ENCODE data around the gene TOP3B.

The TOP3B gene

GRCh38 chr22:22020425-22020852 is 37.9 kb upstream of the TOP3B start:
- DNase-seq (ENCODE audit: low read depth) = no peak
- TF ChIP-seq CTCF (IDR thresholded peaks at IDR 0.05; ENCODE audit: insufficient read depth, low read depth, low read length, missing control alignments) = no peak
- H3K4me3 ChIP-seq (ENCODE audit: low read depth, low read length) = no peak overlapping the region

- no peak for DNase-seq (ENCODE audit: low read depth)
- no peak overlapping the region for H3K4me3 ChIP-seq (ENCODE audit: low read depth, low read length)
- no peak for TF ChIP-seq CTCF (IDR thresholded peaks at IDR 0.05; ENCODE audit: insufficient read depth, low read depth, low read length, missing control alignments)
Observed at GRCh38 chr22:22019659-22020424, 37.3 kb upstream of the TOP3B start.

- no peak for TF ChIP-seq CTCF (IDR thresholded peaks at IDR 0.05; ENCODE audit: insufficient read depth, low read depth, low read length, missing control alignments)
- DNase-seq (ENCODE audit: low read depth) = no peak
- no peak overlapping the region for H3K4me3 ChIP-seq (ENCODE audit: low read depth, low read length)
Observed at GRCh38 chr22:22018825-22019658, 36.5 kb upstream of the TOP3B start.

- no peak for DNase-seq (ENCODE audit: low read depth)
- no peak overlapping the region for H3K4me3 ChIP-seq (ENCODE audit: low read depth, low read length)
- no peak for TF ChIP-seq CTCF (IDR thresholded peaks at IDR 0.05; ENCODE audit: insufficient read depth, low read depth, low read length, missing control alignments)
Observed at GRCh38 chr22:22015631-22016030, 33.0 kb upstream of the TOP3B start.

GRCh38 chr22:22014285-22014659 is 31.7 kb upstream of the TOP3B start:
- TF ChIP-seq CTCF (IDR thresholded peaks at IDR 0.05; ENCODE audit: insufficient read depth, low read depth, low read length, missing control alignments) = no peak
- H3K4me3 ChIP-seq (ENCODE audit: low read depth, low read length) = no peak overlapping the region
- DNase-seq (ENCODE audit: low read depth) = no peak

- no peak overlapping the region for H3K4me3 ChIP-seq (ENCODE audit: low read depth, low read length)
- TF ChIP-seq CTCF (IDR thresholded peaks at IDR 0.05; ENCODE audit: insufficient read depth, low read depth, low read length, missing control alignments) = no peak
- DNase-seq (ENCODE audit: low read depth) = no peak
Observed at GRCh38 chr22:22013559-22014284, 31.1 kb upstream of the TOP3B start.
